ENCODE data around the gene SLC9A3.

DNA sequence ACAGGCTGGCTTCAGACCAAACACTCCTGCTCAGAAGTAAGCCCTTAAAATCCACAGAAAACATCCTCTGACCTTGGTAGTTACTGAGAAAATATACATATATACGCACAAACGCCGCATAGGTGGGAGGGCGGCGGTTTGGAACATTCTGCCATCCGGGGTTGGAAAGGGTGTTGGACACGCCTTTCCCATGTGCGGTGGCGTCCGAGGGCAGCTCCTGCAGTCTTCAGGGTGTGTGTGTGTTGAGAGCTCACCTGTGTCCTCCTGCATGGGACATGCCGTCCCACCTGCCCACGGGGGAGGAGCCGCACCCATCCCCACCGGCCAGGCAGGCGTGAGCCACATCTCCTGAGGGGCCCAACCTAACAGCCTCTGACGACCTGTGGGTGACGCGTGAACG, 28.2 kb downstream of the SLC9A3 start:
- TF ChIP-seq, protein P1, sequence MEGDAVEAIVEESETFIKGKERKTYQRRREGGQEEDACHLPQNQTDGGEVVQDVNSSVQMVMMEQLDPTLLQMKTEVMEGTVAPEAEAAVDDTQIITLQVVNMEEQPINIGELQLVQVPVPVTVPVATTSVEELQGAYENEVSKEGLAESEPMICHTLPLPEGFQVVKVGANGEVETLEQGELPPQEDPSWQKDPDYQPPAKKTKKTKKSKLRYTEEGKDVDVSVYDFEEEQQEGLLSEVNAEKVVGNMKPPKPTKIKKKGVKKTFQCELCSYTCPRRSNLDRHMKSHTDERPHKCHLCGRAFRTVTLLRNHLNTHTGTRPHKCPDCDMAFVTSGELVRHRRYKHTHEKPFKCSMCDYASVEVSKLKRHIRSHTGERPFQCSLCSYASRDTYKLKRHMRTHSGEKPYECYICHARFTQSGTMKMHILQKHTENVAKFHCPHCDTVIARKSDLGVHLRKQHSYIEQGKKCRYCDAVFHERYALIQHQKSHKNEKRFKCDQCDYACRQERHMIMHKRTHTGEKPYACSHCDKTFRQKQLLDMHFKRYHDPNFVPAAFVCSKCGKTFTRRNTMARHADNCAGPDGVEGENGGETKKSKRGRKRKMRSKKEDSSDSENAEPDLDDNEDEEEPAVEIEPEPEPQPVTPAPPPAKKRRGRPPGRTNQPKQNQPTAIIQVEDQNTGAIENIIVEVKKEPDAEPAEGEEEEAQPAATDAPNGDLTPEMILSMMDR (IDR thresholded peaks at IDR 0.05): no peak
- TF ChIP-seq POLR2A (IDR thresholded peaks at IDR 0.05): no peak

Data from transverse colon (tissue), 3 donors.